ENCODE data around the gene PTTG1IP. TPM values are rescaled to one million over a fixed set of nuclear protein-coding genes. Genes with fewer than 3 reads are reported as not detected.

The PTTG1IP gene
- total RNA-seq, 1 experiment from 2014 or later = 427 TPM

GRCh38 chr21:44804762-44805161, 68.7 kb downstream of the PTTG1IP start:
- DNase-seq (ENCODE audit: low read depth) = no peak
- in situ Hi-C loops (cut with HindIII; ENCODE audit: low pct_unique_long_range_greater_than_20kb, low sequenced_read_pairs) = loop anchor here (25.0 kb wide), 1 partner anchor 333 kb away; no protein-coding TSS in a partner anchor

DNA sequence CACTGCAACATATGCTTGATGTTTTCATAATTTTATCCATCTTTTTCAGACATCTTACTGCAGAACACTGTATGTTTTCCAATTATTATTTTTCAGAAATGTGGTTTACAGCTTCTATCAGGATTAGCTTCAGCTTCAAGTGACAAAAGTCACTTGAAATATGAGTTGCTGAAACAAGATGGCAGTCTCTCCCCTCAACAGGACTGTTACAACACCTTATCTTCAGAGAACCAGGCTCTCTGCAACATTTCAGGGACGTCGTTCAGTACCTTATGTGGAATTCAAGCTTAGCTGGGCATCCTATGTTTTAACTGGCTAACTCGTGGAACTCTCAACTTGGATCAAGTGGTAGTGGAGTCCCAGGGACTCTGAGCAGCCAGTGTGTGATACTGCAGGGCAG, 69.8 kb downstream of the PTTG1IP start:
- in situ Hi-C loops (cut with HindIII; ENCODE audit: low pct_unique_long_range_greater_than_20kb, low sequenced_read_pairs) = loop anchor here (25.0 kb wide), 1 partner anchor 334 kb away; no protein-coding TSS in a partner anchor
- DNase-seq (ENCODE audit: low read depth) = no peak

DNA sequence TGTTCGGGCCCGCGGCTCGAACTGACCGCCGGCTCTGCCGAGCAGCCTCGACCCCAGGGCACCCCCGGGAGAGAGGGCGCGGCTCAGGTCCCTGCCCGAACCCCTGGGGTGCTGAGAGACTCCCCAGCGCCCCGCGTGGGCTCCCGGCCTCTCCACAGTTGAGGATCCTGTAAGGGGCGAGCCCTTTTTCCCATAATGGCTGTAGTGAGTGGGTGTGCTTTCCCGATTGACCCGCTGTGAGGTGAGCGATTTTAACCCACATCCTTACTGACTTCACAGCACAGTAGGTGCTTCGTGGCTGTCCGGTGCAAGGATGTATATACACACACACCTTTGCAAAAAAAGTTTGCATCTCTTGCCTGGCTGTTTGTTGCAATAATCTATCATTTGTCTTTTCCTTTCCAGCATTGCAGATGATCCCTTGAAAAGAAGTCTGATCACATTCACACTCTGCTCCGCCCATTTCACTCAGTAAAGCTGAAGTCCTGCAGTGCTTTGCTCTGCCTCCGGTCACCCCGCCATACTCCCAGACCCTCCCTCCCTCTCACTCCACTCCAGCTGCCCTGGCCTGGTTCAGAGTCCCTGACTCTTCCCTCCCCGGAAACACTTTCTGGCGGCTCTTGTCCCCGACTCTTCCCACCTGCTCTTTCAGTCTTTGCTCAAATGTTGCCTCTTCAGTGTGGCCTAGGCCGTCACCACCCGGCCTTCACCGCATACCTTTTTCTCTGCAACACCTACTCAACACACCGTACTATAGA, 70.9 kb downstream of the PTTG1IP start:
- no peak for DNase-seq (ENCODE audit: low read depth)
- in situ Hi-C loops (cut with HindIII; ENCODE audit: low pct_unique_long_range_greater_than_20kb, low sequenced_read_pairs) = loop anchor here (25.0 kb wide), 1 partner anchor 335 kb away; no protein-coding TSS in a partner anchor

- DNase-seq (ENCODE audit: low read depth) = peak; percentile 75
- in situ Hi-C loops (cut with HindIII; ENCODE audit: low pct_unique_long_range_greater_than_20kb, low sequenced_read_pairs) = loop anchor here (25.0 kb wide), 1 partner anchor 336 kb away; no protein-coding TSS in a partner anchor
These were observed 71.8 kb downstream of the PTTG1IP start, which contains the start of gene UBE2G2 for GRCh38 chr21:44801468-44802395. TSS of gene UBE2G2 (minus strand) at chr21:44801820. CDS start at chr21:44801748, 72 bp downstream.

DNA sequence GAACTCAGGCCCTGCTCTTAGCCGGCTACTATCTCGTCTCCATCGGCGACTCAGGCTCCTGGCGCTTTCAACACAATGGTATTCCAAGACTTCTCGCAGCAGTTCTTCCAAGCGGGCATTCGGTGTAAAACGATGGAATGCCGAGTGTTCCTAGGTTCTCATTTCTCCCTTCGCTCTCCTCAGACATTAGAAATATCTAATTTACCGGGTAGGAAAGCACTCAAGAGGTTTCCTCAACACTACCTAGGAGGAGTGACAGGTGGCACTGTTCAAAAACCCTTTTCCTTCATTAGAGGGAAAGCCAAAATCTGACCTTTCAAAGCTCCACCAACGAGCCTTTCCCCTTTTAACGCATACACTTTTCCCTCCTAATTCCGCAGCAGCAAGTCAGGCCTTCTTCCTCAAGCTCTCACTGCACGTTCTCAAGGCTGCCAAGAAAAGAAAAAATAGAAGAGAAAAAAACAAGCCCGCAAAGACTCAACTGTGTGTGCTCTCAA, 72.5 kb downstream of the PTTG1IP start:
- DNase-seq (ENCODE audit: low read depth) = peak; percentile 51
- in situ Hi-C loops (cut with HindIII; ENCODE audit: low pct_unique_long_range_greater_than_20kb, low sequenced_read_pairs) = loop anchor here (25.0 kb wide), 1 partner anchor 336 kb away; no protein-coding TSS in a partner anchor

DNA sequence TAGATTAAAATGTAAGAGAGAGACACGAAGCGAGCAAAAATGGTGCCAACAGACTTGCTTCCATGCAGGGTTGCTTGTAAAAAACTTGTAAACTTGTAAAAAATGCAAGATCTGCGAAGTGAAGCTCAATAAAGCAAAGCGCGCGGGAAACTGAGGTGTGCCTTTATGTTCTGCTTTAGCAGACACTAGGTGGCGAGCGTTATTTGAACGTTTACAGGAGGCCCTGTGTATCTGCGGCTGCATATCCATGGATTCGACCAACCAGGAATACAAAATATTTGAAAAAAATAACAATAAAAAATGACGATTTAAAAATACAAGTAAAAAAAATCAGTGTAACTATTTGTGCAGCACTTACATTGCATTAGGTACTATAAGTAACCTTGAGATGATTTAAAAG, 73.4 kb downstream of the PTTG1IP start:
- DNase-seq (ENCODE audit: low read depth) = peak; percentile 19
- in situ Hi-C loops (cut with HindIII; ENCODE audit: low pct_unique_long_range_greater_than_20kb, low sequenced_read_pairs) = loop anchor here (25.0 kb wide), 1 partner anchor 337 kb away; no protein-coding TSS in a partner anchor

- DNase-seq (ENCODE audit: low read depth) = no peak
- in situ Hi-C loops (cut with HindIII; ENCODE audit: low pct_unique_long_range_greater_than_20kb, low sequenced_read_pairs) = loop anchor here (25.0 kb wide), 1 partner anchor 338 kb away; no protein-coding TSS in a partner anchor
These were observed 73.8 kb downstream of the PTTG1IP start for GRCh38 chr21:44799646-44800045.

Other genes with a start within 250 kb of the PTTG1IP start
- gene KRTAP10-9, start 246.6 kb downstream of the PTTG1IP start, total RNA-seq (2014; rRNA removed; shearing (Covaris generic); ENCODE audit: low replicate concordance) = not detected in 2 replicates
- not detected in 2 replicates for gene KRTAP10-10, start 236.3 kb downstream of the PTTG1IP start, total RNA-seq (2014; rRNA removed; shearing (Covaris generic); ENCODE audit: low replicate concordance)
- gene KRTAP10-11, start 227.3 kb downstream of the PTTG1IP start, total RNA-seq (2014; rRNA removed; shearing (Covaris generic); ENCODE audit: low replicate concordance) = not detected in 2 replicates
- gene KRTAP12-4, start 219.0 kb downstream of the PTTG1IP start, total RNA-seq (2014; rRNA removed; shearing (Covaris generic); ENCODE audit: low replicate concordance) = not detected in 2 replicates
- not detected in 2 replicates for gene KRTAP12-3, start 215.8 kb downstream of the PTTG1IP start, total RNA-seq (2014; rRNA removed; shearing (Covaris generic); ENCODE audit: low replicate concordance)
- not detected in 2 replicates for gene KRTAP12-2, start 206.8 kb downstream of the PTTG1IP start, total RNA-seq (2014; rRNA removed; shearing (Covaris generic); ENCODE audit: low replicate concordance)
- not detected in 2 replicates for gene KRTAP12-1, start 191.5 kb downstream of the PTTG1IP start, total RNA-seq (2014; rRNA removed; shearing (Covaris generic); ENCODE audit: low replicate concordance)
- gene KRTAP10-12, start 176.5 kb downstream of the PTTG1IP start, total RNA-seq (2014; rRNA removed; shearing (Covaris generic); ENCODE audit: low replicate concordance) = not detected in 2 replicates
- gene TSPEAR, start 162.1 kb downstream of the PTTG1IP start, total RNA-seq (2014; rRNA removed; shearing (Covaris generic); ENCODE audit: low replicate concordance) = not detected in 2 replicates
- gene UBE2G2, start 71.9 kb downstream of the PTTG1IP start, total RNA-seq (2014; rRNA removed; shearing (Covaris generic); ENCODE audit: low replicate concordance) = 43.8 and 50.0 TPM in 2 replicates
- 128 and 131 TPM in 2 replicates for gene SUMO3, start 55.6 kb downstream of the PTTG1IP start, total RNA-seq (2014; rRNA removed; shearing (Covaris generic); ENCODE audit: low replicate concordance)
- 11.9 and 12.5 TPM in 2 replicates for gene ITGB2, start 47.2 kb upstream of the PTTG1IP start, total RNA-seq (2014; rRNA removed; shearing (Covaris generic); ENCODE audit: low replicate concordance)
- 42.9 and 55.0 TPM in 2 replicates for gene SLX9, start 66.3 kb upstream of the PTTG1IP start, total RNA-seq (2014; rRNA removed; shearing (Covaris generic); ENCODE audit: low replicate concordance)
- 1.7 and 5.0 TPM in 2 replicates for gene ADARB1, start 200.9 kb upstream of the PTTG1IP start, total RNA-seq (2014; rRNA removed; shearing (Covaris generic); ENCODE audit: low replicate concordance)

Measured in Caki2 (cell line).